GM18873 (cell line): Measurements from ENCODE around the gene ABCG2.
"Not testable (repeated sequence)": the region's sequence is repeated elsewhere in the genome, so short reads cannot be mapped to it uniquely, and the experiment has no call there.

ENCODE experiments used
- ATAC-seq: cut with Tn5 transposase; IDR thresholded peaks from one replicate; pipeline ENCODE4 v1.9.1; 2021; ENCODE audit warnings: mild to moderate bottlenecking, moderate library complexity, moderate number of reproducible peaks; ENCODE audit not compliant: unreplicated experiment, low FRiP score

ABCG2 gene

GRCh38 chr4:88169298-88169697 is 10.9 kb upstream of the ABCG2 start:
- ATAC-seq, result no peak

GRCh38 chr4:88166608-88167007 is 8.2 kb upstream of the ABCG2 start:
- ATAC-seq, result no peak

GRCh38 chr4:88163336-88163735 is 4.9 kb upstream of the ABCG2 start:
- ATAC-seq, result no peak

DNA sequence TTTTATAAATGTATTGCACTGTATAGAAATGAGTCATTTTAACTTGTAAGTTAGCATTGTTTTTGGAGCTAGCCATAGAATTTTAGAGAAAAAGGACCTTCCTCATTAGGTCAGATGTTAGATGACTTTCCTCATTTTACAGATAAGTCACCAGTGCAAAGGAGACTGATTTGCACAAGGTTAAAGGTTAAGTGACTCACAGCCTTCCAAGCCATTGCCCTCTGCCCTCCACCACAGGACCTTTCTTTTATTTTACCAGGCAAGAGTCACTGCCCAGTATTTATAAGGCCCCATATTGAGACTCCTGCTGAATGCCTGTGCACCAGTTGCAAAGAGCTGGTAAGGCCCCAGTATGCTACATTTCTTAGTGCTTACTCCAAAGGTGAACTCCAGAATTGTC is 4.2 kb upstream of the ABCG2 start:
- ATAC-seq, result no peak

DNA sequence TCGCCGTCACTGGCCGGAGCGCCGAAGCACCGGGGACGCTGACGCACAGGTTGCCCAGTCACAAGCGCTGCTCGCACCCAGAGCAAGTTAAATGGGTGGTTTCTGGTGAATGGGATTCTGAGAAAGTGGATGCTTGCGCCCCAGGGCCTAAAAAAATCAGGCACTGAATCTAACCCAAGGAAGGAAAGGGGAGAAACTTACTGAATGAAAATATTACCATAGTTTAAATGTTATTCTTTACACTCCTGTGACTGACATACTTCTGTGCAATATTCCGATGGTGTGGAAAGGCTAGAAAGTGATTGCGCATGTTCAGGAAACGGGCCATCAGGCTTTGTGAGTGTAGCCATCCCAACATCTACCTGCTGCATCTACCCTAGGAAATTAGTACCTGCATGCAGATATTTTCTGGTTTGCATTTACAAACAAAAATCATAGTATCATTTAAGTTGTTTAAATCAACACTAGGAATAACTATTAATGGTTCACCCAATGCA is 838 bp upstream of the ABCG2 start:
- ATAC-seq, result no peak

DNA sequence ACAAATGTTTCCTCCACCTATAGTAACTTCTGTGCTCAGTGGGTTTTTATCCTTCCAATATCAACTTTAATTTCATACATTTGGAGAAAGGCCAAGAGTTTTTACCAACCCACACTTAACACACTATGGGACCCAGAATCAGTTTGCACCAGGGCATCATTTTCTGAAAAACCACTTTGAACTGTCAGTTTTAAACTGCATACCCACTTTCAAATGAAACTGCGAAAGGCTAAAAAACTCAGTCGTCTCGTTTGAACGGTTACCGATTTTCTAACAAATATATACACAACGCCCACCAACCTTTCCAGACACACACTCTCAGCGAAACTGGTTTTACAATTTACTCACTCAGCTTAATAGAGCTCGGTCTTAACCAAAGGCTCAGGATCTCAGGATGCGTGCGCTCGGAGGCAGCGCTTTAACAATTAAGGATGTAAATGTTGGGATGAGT is 376 bp downstream of the ABCG2 start:
- peak; percentile 34 for ATAC-seq

- ATAC-seq, result not testable (repeated sequence)
Observed at GRCh38 chr4:88152331-88152730, 6.1 kb downstream of the ABCG2 start.

DNA sequence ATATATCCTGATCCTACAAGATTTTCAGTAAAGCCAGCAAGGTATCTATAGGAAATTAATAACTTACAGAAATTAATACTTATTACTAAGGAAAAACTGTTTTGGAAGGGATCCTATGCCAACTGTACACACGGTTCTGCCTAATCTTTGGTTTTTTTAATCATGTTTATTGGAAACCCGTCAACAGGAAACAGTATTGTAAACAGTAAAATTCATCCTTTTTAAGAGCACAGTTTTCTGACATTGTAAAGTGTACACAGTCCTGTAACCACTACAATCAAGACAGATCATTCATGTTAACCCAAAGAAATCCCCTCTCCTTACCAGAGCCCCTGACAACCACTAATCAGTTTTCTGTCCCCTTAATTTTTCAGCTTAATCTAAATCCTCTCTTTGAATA is 9.9 kb downstream of the ABCG2 start:
- no peak for ATAC-seq

DNA sequence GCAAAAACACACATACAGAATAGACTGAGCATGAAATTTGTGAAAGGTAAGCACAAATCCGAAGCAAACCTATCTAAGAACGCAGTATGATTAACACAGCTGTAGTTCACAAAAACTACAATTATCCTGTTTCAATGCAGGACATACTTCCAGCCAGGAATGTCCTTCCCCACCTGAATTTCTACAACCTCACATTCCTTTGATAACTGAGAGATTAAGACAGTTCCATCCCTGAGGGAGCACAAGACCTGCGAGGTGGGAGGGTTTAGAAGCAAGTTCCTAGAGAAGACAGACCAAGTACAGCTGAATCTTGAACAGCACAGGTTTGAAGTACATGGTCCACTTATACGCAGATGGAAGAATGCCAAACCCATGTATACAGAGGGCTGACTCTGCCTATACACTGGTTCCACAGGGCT is 10.6 kb downstream of the ABCG2 start:
- ATAC-seq, result no peak

DNA sequence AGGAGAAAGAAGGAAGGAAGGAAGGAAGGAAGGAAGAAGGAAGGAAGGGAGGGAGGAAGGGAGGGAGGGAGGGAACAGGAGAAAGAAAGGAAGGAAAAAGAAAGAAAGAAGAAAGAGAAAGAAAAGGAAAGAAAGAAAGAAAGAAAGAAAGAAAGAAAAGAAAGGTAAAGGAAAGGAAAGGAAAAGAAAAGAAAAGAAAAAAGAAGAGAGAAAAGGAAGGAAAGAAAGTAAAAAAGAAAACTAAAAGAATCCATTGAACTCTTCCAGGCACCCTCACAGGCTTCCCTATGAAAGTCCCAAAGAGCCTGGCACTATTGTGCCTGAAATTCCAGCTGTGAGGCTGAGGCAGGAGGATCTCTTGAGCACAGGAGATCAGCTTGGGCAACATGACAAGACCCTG is 11.5 kb downstream of the ABCG2 start:
- no peak for ATAC-seq

DNA sequence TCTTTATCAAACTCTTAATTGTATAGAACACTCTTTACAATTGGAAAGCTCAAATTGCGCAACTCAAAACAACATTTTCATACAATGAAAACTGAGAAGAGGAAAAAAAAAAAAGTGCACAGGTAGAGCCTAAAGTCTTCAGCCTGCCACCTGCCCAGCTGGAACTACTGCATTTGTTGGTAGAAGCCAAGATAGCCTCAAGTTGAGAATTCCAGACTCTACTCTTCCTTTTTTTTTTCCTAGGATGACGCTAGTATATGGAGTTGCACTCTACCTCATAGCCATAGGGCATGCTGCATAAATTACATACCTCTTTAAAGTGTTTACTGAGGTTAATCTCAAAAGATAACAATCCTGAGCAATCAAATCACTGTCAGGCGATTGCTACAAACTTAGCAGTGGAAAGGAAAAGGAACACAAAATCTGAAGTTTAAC is 13.6 kb downstream of the ABCG2 start:
- ATAC-seq, result no peak

GRCh38 chr4:88144048-88144447 is 14.4 kb downstream of the ABCG2 start:
- no peak for ATAC-seq

DNA sequence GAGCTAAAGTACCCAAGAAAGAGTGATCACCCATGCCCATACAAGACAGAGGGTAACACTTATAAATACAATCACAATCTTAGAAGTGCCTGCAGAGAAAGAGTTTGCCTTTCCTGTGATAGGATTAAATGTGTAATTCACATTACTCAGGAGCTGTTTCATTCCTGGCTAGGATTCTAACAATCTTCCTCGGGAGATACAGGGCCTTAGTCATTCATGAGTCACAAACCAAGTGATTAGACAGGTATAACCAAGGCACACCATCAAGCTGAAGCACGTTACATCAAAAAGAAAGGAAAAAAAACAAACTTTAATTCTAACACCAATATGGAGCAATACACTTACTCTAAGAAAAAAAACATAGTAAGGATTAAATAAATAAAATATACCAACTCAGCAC is 14.9 kb downstream of the ABCG2 start:
- no peak for ATAC-seq

GRCh38 chr4:88138561-88138960 is 19.9 kb downstream of the ABCG2 start:
- no peak for ATAC-seq

GRCh38 chr4:88137112-88137511 is 21.3 kb downstream of the ABCG2 start:
- no peak for ATAC-seq

DNA sequence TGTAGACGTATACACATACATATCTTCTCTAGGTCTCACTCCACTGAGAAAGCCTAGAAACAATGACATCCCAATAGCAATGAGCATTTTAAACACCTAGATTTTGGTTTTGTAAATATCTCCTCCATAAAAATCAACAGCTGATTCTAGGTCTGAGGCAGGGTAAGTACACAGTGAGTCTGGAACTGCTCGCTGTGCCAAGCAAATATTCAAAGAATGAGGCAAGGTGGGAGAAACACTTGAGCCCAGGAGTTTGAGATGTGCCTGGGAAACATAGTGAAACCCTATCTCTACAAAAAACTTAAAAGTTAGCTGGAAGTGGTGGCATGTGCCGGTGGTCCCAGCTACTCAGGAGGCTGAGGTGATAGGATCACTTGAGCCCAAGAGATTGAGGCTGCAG is 22.2 kb downstream of the ABCG2 start:
- ATAC-seq, result no peak

GRCh38 chr4:88135356-88135663 is 23.1 kb downstream of the ABCG2 start:
- ATAC-seq, result no peak

DNA sequence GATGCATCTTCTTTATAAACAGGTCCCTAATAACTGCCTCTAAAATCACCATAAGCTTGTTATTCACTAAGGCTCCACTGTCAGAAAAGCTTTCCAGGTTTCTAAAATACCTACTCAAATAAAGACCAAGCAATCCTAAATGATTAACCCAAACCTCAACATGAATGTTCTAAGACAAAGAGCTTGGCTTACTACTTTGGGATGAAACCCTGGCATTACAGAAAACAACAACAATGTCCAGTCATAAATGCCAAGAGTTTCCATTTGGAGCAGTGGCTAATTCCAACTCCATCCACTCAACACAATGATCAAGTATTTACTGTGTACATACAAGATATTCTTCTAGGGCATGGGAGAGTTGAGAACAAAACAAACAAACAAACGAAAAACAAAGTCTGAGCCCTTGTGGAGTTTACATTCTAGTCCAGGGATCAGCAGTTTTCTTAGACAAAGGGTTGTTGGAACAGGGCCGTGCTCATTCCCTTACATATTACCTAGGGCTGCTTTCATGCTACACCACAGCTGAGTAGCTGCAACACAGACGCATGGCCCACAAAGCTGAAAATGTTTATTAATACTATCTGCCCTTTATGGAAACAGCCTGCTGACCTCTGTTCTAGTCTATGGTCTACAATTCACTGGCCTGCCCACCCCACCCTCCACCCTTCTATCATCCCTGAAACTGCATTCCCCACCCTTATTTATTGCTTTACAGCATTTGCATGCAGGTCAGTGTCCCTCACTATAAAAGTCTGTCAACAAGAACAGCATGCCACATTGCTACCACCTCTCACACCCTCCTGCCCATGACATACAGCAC is 23.7 kb downstream of the ABCG2 start:
- ATAC-seq, result no peak

- ATAC-seq, result no peak
Observed at GRCh38 chr4:88134111-88134510, 24.3 kb downstream of the ABCG2 start.

- no peak for ATAC-seq
Observed at GRCh38 chr4:88130544-88131305, 27.7 kb downstream of the ABCG2 start.

DNA sequence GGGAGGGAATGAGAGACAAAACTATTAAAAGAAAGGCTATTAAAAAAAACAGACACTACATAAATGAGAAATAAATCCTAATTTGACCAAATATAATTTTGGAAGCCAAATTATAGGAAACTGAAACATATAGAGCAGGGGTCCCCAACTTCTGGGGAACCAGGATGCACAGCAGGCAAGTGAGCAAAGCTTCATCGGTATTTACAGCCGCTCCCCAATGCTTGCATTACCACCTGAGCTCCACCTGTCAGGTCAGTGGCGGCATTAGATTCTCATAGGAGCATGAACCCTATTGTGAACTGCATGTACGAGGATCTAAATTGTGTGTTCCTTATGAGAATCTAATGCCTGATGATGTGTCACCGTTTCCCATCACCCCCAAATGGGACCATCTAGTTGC is 28.4 kb downstream of the ABCG2 start:
- no peak for ATAC-seq

DNA sequence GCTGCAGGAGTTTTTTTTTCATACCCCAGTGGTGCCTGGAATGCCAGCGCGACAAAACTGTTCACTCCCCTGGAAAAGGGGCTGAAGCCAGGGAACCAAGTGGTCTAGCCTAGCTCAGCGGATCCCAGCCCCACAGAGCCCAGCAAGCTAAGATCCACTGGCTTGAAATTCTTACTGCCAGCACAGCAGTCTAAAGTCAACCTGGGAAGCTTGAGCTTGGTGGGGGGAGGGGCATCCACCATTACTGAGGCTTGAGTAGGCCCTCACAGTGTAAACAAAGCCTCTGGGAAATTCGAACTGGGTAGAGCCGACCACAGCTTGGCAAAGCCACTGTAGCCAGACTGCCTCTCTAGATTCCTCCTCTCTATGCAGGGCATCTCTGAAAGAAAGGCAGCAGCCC is 36.2 kb downstream of the ABCG2 start:
- not testable (repeated sequence) for ATAC-seq
